GM18861 (cell line): ENCODE measurements around the gene CHPF.

Experiments used
- ATAC-seq: cut with Tn5 transposase; IDR thresholded peaks from one replicate; pipeline ENCODE4 v1.9.1; 2021; ENCODE audit not compliant: unreplicated experiment

CHPF gene, protein sequence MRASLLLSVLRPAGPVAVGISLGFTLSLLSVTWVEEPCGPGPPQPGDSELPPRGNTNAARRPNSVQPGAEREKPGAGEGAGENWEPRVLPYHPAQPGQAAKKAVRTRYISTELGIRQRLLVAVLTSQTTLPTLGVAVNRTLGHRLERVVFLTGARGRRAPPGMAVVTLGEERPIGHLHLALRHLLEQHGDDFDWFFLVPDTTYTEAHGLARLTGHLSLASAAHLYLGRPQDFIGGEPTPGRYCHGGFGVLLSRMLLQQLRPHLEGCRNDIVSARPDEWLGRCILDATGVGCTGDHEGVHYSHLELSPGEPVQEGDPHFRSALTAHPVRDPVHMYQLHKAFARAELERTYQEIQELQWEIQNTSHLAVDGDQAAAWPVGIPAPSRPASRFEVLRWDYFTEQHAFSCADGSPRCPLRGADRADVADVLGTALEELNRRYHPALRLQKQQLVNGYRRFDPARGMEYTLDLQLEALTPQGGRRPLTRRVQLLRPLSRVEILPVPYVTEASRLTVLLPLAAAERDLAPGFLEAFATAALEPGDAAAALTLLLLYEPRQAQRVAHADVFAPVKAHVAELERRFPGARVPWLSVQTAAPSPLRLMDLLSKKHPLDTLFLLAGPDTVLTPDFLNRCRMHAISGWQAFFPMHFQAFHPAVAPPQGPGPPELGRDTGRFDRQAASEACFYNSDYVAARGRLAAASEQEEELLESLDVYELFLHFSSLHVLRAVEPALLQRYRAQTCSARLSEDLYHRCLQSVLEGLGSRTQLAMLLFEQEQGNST

DNA sequence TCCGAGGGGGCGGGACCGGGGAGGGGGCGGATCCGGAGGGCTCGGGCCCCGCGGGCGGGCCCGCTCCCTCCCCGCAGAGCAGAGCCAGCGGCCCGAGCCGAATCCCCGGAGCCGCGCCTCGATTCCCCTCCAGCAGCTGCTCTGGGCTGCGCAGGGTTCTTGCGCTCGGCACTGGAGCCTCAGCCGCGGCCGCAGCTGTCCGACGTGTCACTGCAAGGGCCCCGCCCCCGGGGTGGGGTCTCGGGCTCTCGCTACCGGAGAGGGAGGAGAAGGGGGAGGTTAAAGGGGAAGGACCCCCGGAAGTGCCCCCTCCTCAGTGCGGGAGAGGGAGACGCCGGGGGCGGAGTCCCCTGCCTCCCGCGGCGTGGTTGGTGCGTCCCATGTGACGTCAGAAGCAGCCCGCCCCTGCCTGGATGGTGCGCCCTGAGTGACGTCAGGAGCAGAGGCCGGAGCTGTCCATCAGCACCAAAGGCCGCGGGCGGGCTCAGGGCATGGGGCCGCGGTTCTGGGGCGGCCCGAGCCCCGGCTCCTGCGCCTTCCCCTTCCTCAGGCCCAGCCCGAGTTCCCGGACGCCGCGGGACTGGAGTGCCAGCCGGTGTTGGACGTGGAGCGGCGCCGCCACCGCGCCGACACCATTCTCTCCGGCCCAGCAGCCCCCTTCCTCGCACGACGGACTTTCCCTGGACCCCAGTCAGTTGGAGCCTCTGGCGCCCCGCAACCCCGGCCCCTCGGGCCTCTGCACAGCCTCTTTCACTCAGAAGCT, at the start of gene CHPF, which contains the start of gene TMEM198:
TSS of gene CHPF (minus strand) at position 214 of the 763 bp plus-strand sequence. CDS start 271 bp downstream, outside the sequence.
TSS of gene TMEM198 (plus strand) at position 433 of the 763 bp plus-strand sequence. CDS start 700 bp downstream, outside the sequence.
- ATAC-seq, result peak; percentile 74

DNA sequence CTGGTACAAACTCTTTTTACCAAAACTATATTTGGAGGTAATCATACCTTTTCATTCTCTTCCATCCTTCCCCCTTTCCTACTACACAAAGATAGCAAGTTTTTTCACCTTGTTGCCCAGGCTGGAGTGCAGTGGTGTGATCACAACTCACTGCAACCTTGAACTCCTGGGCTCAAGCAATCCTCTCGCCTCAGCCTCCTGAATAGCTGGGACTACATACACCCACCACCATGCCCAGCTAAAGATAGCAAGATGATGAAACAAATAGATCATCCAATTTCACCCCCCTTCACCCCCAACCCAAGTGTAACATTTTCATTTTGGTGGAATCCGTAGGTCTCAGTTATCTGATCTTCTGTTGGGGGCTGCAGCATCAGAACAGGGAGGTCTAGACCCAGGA, 49.5 kb upstream of the CHPF start:
- ATAC-seq, result no peak

- no peak for ATAC-seq
Observed at GRCh38 chr2:219592736-219593135, 49.1 kb upstream of the CHPF start.

- no peak for ATAC-seq
Observed at GRCh38 chr2:219591091-219591490, 47.5 kb upstream of the CHPF start.

GRCh38 chr2:219581346-219581745, 37.7 kb upstream of the CHPF start:
- no peak for ATAC-seq

GRCh38 chr2:219578811-219579613, 35.4 kb upstream of the CHPF start:
- ATAC-seq, result no peak

DNA sequence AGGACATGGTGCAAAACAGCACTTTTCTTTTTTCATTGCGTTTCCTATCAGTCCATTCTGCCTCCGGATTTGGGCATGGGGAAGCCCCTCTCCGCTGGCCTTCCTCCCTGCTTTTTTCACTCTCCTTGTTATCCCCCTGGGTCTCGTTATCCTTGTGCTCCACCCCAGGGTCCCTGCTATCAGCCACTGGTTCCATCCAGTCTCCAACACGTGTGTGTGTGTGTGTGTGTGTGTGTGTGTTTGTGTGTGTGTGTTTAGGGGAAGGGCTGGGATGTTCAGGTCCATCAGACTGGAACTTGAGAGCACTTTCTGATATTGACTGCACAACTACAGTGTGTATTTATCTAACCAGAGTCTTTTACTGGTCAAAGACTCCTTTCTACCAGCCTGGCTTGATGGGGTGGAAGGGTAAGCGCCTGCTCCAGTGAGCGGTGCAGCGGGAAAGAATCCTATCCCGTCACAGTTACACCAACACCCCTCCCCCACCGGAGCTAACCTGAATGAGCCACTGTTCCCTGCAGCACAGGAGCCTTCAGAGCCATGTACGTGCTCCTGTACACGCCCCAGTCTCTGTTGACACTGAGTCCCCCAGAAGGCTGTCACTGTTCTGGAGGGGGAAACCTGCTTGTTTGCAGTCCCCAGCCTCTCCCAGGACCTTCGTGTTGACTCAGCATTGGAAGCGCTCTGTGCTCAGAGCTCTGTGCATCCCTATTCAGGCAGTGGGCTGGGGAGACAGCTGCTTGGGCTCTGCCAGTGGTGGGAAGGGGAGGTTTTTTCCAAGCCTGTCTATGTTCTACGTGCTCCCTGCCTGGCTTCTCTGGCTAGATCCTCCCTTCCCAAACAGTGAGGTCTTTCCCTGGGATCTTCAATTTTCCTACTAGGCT, 33.1 kb upstream of the CHPF start:
- no peak for ATAC-seq

GRCh38 chr2:219575566-219576504, 32.2 kb upstream of the CHPF start:
- ATAC-seq, result no peak

DNA sequence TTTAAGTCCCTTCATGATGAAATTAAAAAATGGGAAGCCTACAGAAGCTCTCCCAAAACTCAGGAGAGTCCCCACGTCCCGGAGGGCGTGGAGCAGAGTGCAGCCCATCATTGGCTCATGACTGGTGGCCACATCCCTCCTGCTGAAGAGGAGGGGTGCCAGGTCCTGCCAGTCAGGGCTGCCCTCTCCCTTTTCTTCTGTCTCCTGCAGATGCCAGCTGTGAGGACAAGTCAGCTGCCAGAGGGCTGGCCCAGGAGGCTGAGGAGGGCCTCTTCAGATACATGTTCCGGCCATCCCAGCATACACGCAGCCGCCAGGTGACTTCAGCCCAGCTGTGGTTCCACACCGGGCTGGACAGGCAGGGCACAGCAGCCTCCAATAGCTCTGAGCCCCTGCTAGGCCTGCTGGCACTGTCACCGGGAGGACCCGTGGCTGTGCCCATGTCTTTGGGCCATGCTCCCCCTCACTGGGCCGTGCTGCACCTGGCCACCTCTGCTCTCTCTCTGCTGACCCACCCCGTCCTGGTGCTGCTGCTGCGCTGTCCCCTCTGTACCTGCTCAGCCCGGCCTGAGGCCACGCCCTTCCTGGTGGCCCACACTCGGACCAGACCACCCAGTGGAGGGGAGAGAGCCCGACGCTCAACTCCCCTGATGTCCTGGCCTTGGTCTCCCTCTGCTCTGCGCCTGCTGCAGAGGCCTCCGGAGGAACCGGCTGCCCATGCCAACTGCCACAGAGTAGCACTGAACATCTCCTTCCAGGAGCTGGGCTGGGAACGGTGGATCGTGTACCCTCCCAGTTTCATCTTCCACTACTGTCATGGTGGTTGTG, 31.1 kb upstream of the CHPF start:
- ATAC-seq, result no peak

DNA sequence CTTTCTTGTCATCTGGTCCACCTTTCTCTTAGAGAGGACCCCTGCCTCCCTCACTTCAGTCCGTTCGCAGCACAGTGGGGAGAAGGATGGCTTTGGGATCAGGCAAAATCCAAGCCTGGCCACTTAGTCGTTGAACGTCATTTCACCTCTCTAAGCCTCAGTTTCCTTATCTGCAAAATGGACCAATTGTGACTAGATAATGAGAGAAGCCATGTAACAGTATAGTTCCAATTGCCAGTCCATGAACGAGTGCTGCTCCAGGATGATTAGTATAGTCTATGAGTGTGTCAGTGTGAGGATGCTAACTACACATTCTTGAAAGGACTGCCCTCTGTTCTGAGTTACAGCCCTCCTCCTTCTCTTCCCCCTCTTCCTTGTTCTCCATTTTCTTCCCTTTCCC, 29.6 kb upstream of the CHPF start:
- ATAC-seq, result no peak

DNA sequence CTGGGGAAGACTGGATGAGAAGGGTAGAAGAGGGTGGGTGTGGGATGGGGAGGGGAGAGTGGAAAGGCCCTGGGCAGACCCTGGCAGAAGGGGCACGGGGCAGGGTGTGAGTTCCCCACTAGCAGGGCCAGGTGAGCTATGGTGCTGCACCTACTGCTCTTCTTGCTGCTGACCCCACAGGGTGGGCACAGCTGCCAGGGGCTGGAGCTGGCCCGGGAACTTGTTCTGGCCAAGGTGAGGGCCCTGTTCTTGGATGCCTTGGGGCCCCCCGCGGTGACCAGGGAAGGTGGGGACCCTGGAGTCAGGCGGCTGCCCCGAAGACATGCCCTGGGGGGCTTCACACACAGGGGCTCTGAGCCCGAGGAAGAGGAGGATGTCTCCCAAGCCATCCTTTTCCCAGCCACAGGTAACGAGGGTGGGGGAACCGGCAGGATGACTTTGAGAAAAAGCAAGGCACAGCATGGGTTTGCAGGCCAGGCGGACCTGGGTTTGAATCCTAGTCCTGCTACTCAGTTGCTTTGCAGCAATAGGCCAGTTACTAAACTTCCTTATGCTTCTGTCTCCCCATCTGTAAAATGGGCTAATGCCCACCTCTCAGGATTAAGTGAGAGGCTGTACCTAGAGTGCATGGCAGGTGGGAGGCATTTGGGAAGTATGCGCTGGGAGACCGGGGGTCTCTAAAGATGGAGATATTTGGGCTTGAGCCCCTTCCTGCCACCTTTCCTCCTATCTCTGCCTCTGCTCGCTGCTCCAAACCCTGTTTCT, 28.8 kb upstream of the CHPF start, which contains the start of gene INHA:
TSS of gene INHA (plus strand) at position 74 of the 765 bp plus-strand sequence. CDS start at position 139, 65 bp downstream.
- ATAC-seq, result no peak

- no peak for ATAC-seq
Observed at GRCh38 chr2:219571311-219572236, 28.0 kb upstream of the CHPF start, which contains the start of gene OBSL1. OBSL1 (minus strand) TSS chr2:219571539; CDS start chr2:219571232, 307 bp downstream.

GRCh38 chr2:219570924-219571310, 27.3 kb upstream of the CHPF start:
- no peak for ATAC-seq

- no peak for ATAC-seq
Observed at GRCh38 chr2:219570194-219570923, 26.8 kb upstream of the CHPF start.

- ATAC-seq, result no peak
Observed at GRCh38 chr2:219569635-219570034, 26.0 kb upstream of the CHPF start.
